GM21447 (cell line): ENCODE data around the gene FSTL4.

ENCODE experiments used
- ATAC-seq: cut with Tn5 transposase; IDR thresholded peaks from one replicate; pipeline ENCODE4 v1.9.1; 2021; ENCODE audit not compliant: unreplicated experiment

The FSTL4 gene

DNA sequence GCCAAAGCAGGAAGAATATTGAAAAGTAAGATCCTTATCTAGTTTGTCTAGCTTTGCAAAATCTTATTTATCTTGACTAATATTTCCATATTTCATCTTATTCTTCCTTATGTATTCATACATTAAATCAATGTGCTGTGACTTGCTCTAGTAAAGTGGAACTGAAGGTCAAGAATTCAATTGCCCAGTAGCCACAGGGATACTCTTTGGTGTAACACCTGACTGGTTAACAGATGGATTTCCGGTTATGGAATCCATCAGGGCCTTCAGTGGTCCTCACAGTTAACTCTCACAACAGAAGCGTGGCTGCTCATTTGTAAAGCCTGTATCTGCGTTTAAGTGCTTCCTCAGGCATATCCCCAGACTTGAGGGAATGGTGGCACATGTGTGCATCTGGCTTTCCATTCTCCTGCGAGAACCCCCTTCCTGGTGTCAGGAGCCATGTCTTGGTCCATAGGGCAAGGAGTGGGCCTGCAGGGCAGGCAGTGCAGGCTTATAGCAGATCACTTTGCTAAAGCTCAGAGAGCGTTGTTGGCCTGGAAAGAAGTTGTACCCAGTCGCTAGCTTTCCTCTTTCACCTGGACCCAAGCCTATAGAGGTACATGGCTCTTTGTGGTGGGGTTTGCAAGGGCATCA is 461.3 kb downstream of the FSTL4 start:
- ATAC-seq, result no peak

GRCh38 chr5:133149345-133149744 is 463.0 kb downstream of the FSTL4 start:
- ATAC-seq, result no peak

DNA sequence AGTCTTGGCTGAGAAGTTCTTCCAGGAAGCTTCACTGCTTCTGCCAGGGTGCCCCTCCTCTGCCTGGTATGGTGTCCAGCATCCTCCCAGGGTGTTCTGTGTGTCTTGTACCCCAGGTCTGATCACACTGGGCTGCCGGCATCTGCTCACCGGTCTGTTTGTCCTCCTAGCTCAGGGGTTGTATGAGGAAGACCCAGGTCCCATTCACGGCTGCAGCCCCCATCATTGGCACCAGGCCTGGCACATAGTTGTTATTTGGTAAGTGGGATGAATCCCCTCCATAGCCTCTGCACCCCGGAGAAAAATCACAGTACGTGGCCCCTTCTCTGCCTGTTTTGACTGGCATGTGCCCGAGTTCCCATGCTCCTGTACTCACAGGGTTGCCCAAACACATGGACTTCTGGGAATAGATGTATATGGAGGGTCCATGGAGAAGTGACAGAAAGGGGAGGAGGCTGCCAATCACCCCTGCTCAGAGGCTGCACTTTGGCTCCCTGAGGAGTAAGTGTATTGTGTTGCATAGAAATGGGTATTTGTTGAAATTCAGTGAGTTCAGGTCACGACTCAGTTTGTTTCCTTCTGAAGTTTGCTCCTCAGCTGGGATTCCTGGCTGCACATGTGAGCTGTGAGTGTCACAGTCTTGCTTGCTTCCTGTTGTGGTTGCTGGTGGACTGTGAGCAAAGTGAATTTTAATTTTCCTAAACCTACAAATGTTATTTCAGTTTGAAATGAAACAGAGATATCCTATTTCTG is 464.4 kb downstream of the FSTL4 start:
- no peak for ATAC-seq

GRCh38 chr5:133147411-133147810 is 464.9 kb downstream of the FSTL4 start:
- no peak for ATAC-seq
